Left kidney (tissue), 1 donor: ENCODE data around the gene SYCP3. TPM values are rescaled to one million over a fixed set of nuclear protein-coding genes. Genes with fewer than 3 reads are reported as not detected.

Experiments used
- polyA plus RNA-seq: library from polyadenylated mRNA; unstranded; fragments of 120-200 nt; gene quantifications from one replicate; pipeline ENCODE4 v1.2.1, GENCODE V29; 2013; ENCODE audit not compliant: insufficient read length

The SYCP3 gene
- polyA plus RNA-seq, 1 donor: 1.2 TPM

Other genes with a start within 250 kb of the SYCP3 start
- not detected for gene MYBPC1, start 144.5 kb downstream of the SYCP3 start, polyA plus RNA-seq
- gene CHPT1, start 41.8 kb downstream of the SYCP3 start, polyA plus RNA-seq: 40.4 TPM
- 47.6 TPM for gene GNPTAB, start 91.5 kb upstream of the SYCP3 start, polyA plus RNA-seq
- gene DRAM1, start 138.1 kb upstream of the SYCP3 start, polyA plus RNA-seq: 21.7 TPM